GM19238 (cell line): ENCODE results near the gene ABI3BP.
"Not testable (repeated sequence)": the region's sequence is repeated elsewhere in the genome, so short reads cannot be mapped to it uniquely, and the experiment has no call there.

Experiments
- DNase-seq: peaks from one replicate; pipeline ENCODE4 v3.0.0; 2011; ENCODE audit warnings: low spot score; ENCODE audit not compliant: insufficient read length

ABI3BP gene, protein sequence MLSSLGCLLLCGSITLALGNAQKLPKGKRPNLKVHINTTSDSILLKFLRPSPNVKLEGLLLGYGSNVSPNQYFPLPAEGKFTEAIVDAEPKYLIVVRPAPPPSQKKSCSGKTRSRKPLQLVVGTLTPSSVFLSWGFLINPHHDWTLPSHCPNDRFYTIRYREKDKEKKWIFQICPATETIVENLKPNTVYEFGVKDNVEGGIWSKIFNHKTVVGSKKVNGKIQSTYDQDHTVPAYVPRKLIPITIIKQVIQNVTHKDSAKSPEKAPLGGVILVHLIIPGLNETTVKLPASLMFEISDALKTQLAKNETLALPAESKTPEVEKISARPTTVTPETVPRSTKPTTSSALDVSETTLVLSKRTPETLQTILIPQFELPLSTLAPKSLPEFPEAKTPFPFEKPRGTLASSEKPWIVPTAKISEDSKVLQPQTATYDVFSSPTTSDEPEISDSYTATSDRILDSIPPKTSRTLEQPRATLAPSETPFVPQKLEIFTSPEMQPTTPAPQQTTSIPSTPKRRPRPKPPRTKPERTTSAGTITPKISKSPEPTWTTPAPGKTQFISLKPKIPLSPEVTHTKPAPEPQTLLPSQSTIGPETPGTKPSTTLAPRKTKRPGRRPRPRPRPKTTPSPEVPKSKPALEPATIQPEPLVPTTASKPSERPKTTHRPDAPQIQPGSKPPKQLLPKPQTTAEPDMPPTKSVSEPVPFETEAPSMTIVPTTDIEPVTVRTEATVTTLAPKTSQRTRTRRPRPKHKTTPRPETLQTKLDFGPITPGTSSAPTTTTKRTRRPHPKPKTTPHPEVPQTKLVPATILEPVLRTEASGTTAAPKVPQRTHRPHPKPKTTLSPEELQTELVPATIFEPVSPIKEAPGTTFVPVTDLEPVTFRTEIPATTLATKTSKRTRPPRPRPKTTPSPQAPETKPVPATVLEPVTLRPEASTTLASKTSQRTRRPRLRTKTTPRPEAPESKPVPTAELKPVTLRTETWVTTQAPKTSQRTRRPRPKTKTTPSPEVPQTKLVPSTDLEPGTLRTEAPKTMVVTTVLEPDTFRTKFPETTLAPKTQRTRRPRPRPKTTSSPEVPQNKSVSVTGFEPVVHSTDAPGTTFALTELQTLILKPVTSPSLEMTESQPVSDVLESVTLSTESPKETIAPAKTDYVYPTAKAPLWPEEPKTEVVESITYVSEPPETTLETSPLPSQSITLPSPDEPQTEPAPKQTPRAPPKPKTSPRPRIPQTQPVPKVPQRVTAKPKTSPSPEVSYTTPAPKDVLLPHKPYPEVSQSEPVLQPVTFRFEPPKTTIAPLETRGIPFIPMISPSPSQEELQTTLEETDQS (N-terminal part only)

GRCh38 chr3:100993309-100993708 lies at the start of gene ABI3BP:
TSS of gene ABI3BP (minus strand) at chr3:100993421. CDS start at chr3:100993384, 37 bp downstream.
- DNase-seq = no peak

DNA sequence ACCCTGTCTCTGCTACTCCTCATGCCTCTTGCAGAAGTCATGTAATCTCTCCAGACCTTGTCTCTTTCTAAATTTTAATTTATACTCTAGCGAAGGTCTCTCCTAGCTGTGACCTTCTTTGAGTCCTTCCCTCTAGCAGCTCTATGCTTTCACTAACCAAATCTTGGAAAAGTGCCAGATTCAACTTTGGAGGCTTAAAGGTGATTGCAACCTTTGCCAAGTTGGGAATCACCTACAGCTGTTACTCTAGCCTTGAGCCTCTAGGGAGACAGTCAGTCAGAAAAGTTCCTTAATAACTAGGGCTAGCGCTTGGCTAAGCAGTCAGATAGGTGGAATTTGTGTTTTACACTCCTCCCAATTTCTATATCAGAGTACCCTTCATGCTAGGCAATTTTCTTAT lies 46.1 kb upstream of the ABI3BP start:
- no peak for DNase-seq

GRCh38 chr3:101038880-101039279 lies 45.7 kb upstream of the ABI3BP start:
- DNase-seq = no peak

- DNase-seq = no peak
Measured at GRCh38 chr3:101038393-101038792, 45.2 kb upstream of the ABI3BP start.

GRCh38 chr3:101037613-101038012 lies 44.4 kb upstream of the ABI3BP start:
- DNase-seq = no peak

GRCh38 chr3:101036676-101037075 lies 43.5 kb upstream of the ABI3BP start:
- no peak for DNase-seq

GRCh38 chr3:101036213-101036618 lies 43.0 kb upstream of the ABI3BP start:
- no peak for DNase-seq

- no peak for DNase-seq
Measured at GRCh38 chr3:101027286-101027685, 34.1 kb upstream of the ABI3BP start.

- no peak for DNase-seq
Measured at GRCh38 chr3:101026881-101027280, 33.7 kb upstream of the ABI3BP start.

GRCh38 chr3:101026244-101026643 lies 33.0 kb upstream of the ABI3BP start:
- DNase-seq = no peak

GRCh38 chr3:101020351-101021015 lies 27.3 kb upstream of the ABI3BP start:
- DNase-seq = no peak

DNA sequence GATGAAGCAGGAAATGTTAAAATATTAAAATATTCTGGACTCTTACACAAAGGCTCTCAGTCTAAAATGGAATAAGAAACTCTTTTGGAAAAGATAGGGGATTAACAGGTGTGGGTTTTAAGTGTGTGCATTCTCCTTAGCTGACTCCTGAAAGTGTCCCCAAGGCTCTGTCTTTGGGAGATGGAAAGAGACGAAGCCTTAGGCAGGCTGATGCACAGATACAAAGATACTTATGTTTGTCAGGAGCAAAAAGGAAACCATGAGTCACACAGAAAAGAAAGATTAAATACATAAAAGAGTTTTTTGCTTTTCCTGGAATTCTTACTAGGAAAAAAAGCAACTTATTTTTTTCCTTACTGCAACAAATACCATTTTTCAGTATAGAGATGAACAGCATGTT lies 23.8 kb upstream of the ABI3BP start:
- DNase-seq = no peak

- not testable (repeated sequence) for DNase-seq
Measured at GRCh38 chr3:101012312-101012711, 19.1 kb upstream of the ABI3BP start.

DNA sequence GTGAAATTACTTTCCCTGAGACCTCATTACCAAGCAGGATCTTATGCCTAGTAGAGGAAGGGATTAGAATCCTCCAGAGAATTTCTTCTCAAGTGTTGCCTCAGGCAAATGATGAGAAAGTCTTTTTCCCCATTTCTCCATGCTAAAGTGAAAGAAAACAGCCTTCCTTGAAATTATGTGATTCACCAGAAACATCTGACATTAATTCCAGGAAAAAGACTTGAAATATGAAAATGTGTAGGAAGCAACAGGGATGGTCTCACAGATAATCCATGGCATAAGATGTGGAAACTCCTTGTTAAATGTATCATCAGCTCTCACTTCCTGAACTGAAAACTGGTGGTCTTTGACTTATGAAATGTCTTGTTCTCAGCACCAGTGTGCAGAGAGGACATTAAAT lies 17.9 kb upstream of the ABI3BP start:
- DNase-seq = no peak

DNA sequence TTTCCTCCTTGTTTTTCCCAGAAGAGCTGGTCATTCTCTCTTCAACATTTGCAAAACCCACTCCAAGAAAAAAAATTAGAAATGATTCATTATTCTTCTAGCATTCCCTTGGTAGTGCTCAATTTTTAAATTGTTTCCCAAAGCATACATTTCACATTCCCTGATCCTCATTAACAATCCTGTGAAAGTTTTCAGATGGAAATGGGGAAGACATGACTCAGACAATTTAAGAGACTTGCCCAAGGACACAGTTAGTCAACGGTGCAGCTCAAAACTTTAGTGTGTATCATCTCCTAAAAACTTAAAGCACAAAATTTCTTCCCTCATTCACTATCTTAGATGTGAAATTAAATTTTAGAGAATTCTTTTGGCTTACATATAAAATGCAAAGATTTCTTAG lies 17.1 kb upstream of the ABI3BP start:
- DNase-seq = no peak

DNA sequence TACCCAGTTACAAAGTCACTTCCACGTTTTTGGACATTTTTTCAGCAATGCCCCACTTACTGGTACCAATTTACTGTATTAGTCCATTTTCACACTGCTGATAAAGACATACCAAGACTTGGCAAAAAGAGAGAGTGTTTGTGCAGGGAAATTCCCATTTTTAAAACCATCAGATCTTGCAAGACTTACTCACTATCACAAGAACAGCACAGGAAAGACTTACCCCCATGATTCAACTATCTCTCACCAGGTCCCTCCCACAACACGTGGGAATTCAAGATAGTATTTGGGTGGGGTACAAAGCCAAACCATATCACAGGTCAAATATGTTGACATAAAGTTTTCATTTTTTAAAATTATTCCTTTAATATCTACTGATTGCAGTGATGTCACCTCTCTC lies 16.2 kb upstream of the ABI3BP start:
- DNase-seq = no peak

DNA sequence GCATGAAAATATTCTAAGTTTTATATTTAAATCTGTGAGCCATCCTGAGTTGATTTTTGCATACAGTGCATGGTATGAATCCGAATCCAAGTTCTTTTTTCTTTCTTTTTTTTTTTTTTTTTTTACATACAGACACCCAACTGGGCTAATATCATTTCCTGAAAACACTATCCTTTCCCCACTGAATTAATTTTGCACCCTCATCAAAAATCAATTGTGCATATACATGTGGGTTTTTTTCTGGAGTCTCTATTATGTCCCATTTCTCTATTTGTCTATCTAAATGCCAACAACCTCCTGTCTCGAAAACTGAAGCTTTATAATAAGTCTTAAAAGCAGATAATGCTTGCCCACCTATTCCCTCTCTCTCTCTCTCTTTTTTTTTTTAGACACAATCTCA lies 5.9 kb upstream of the ABI3BP start:
- no peak for DNase-seq

- no peak for DNase-seq
Measured at GRCh38 chr3:100994809-100995208, 1.6 kb upstream of the ABI3BP start.

DNA sequence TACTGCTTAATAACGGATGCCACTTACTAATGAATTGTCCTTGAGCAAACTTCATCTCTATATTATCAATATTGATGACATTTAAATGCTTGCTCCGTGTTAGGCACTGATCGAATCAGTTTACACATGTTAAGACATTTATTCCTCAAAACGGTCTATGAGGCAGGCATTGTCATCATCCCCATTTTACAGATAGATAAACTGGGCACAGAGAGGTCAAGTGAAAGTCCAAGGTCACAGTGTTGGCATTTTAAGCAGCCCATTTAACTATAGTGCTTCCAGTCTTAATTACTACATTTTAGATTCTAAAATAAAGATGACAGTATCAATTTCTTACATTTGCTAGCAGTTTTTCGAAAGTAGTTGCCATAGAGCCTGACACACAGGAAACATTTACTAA lies 966 bp upstream of the ABI3BP start:
- DNase-seq = no peak

DNA sequence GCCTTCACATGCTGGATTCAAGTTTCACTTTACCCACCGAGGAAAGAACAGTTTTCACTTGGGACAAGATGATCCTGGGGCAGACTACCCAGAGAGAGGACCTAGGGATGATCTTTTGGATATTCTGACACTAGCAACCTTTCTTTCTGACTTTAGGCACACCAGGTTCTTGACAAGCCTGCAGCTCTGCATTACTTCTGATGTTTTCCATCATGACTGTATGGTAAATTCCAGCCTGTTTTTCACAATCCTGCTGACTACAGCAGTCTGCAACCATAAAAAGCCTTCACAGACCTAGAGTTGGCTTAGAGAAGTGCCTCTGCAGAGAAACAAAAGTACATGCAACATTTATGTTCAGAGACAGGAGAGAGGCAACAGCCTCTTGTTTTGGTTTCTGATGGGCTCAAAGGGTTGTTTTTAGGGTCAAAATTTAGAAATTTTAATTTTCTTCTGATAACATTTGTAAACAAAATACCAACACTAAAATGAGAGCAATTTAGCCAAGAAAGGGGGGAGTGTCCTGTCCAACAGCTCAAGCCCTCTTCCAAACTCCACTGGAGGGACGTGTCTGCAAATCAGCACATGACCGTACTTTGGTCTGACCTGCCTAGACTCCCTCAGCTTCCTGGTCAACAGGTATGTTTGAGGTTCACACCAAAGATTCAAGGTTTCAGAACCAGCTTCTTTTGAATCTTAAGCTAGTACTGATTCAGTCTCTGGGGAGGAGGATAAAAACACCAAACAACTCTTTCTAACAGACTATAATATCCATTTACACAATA lies 799 bp downstream of the ABI3BP start:
- DNase-seq = no peak
